Right renal pelvis (tissue), 4 donors: ENCODE measurements around the gene CCR9. TPM values are rescaled to one million over a fixed set of nuclear protein-coding genes. Genes with fewer than 3 reads are reported as not detected.
"Not testable (repeated sequence)": the region's sequence is repeated elsewhere in the genome, so short reads cannot be mapped to it uniquely, and the experiment has no call there.

Experiments
- DNase-seq, 4 donors: peaks; one replicate each; pipeline ENCODE4 v3.0.0-alpha.2; 2013; ENCODE audit warnings: low read depth in 4 of 4, low spot score in 3 of 4, missing footprints in 1 of 4
- polyA plus RNA-seq, 4 donors: library from polyadenylated mRNA; unstranded; fragments of 120-200 nt; gene quantifications; one replicate each; pipeline ENCODE4 v1.2.1, GENCODE V29; 2013; ENCODE audit not compliant: insufficient read length in 4 of 4

CCR9 gene
- polyA plus RNA-seq = under 1 TPM in 1 of 4 donors, not detected in 3; 0.22 TPM

GRCh38 chr3:45885979-45886705 is at the start of gene CCR9:
TSS of gene CCR9 (plus strand) at chr3:45886543. CDS start at chr3:45894934, 8,391 bp downstream.
- no peak for DNase-seq

- DNase-seq = no peak
Observed at GRCh38 chr3:45838466-45838865, 47.9 kb upstream of the CCR9 start.

- DNase-seq = peak in 1 of 4 donors; percentile 3
Observed at GRCh38 chr3:45841420-45841756, 45.0 kb upstream of the CCR9 start.

- DNase-seq = peak; percentile 91 to 95 (median 92)
Observed at GRCh38 chr3:45841757-45842491, 44.4 kb upstream of the CCR9 start, which contains the start of gene LZTFL1. TSS of gene LZTFL1 (minus strand) at chr3:45842119. CDS start at chr3:45841991, 128 bp downstream.

GRCh38 chr3:45842851-45843625 is 43.3 kb upstream of the CCR9 start:
- no peak for DNase-seq

- DNase-seq = no peak
Observed at GRCh38 chr3:45844616-45845015, 41.7 kb upstream of the CCR9 start.

GRCh38 chr3:45848392-45848791 is 38.0 kb upstream of the CCR9 start:
- no peak for DNase-seq

GRCh38 chr3:45852828-45853227 is 33.5 kb upstream of the CCR9 start:
- DNase-seq = no peak

GRCh38 chr3:45856323-45856722 is 30.0 kb upstream of the CCR9 start:
- DNase-seq = not testable (repeated sequence)

GRCh38 chr3:45857024-45857423 is 29.3 kb upstream of the CCR9 start:
- not testable (repeated sequence) for DNase-seq

- no peak for DNase-seq
Observed at GRCh38 chr3:45858809-45859543, 27.4 kb upstream of the CCR9 start.

- no peak for DNase-seq
Observed at GRCh38 chr3:45860481-45860880, 25.9 kb upstream of the CCR9 start.

GRCh38 chr3:45861043-45861719 is 25.2 kb upstream of the CCR9 start:
- DNase-seq = no peak

GRCh38 chr3:45864760-45865519 is 21.4 kb upstream of the CCR9 start:
- DNase-seq = no peak

- DNase-seq = no peak
Observed at GRCh38 chr3:45865563-45865962, 20.8 kb upstream of the CCR9 start.

- no peak for DNase-seq
Observed at GRCh38 chr3:45868213-45868612, 18.1 kb upstream of the CCR9 start.

GRCh38 chr3:45868650-45869049 is 17.7 kb upstream of the CCR9 start:
- DNase-seq = no peak

- DNase-seq = no peak
Observed at GRCh38 chr3:45869638-45870037, 16.7 kb upstream of the CCR9 start.

GRCh38 chr3:45870099-45870498 is 16.2 kb upstream of the CCR9 start:
- no peak for DNase-seq
